Tibial nerve (tissue), 4 donors: ENCODE results near the gene RYR3. TPM values are rescaled to one million over a fixed set of nuclear protein-coding genes. Genes with fewer than 3 reads are reported as not detected.
A peak's percentile ranks its signal among the peaks of the same experiment; 100 is the strongest.

ENCODE experiments used
- DNase-seq, 2 donors: peaks; one replicate each; pipeline ENCODE4 v3.0.0-alpha.2; 2019; ENCODE audit warnings: low spot score in 2 of 2
- H3K27ac ChIP-seq, 4 donors: fragments of 200-600 bp; sonication (generic) in 3 of 4; one replicate each; pipeline ENCODE4 v1.5.1; 2017 to 2019; ENCODE audit warnings: mild to moderate bottlenecking in 1 of 4
- H3K27me3 ChIP-seq, 2 donors: fragments of 200-600 bp; sonication (generic) in 1 of 2; one replicate each; pipeline versions ENCODE4 v1.5.1 to v1.6.0; 2017 to 2019
- H3K36me3 ChIP-seq, 3 donors: fragments of 200-600 bp; sonication (generic); one replicate each; pipeline ENCODE4 v1.5.1; 2018 to 2019
- H3K4me1 ChIP-seq, 4 donors: fragments of 200-600 bp; sonication (generic) in 3 of 4; one replicate each; pipeline ENCODE4 v1.5.1; 2017 to 2019
- H3K4me3 ChIP-seq, 4 donors: fragments of 200-600 bp; sonication (generic) in 3 of 4; one replicate each; pipeline ENCODE4 v1.5.1; 2017 to 2019; ENCODE audit warnings: mild to moderate bottlenecking in 1 of 4, moderate library complexity in 1 of 4
- H3K9me3 ChIP-seq, 4 donors: fragments of 200-600 bp; sonication (generic) in 3 of 4; one replicate each; pipeline ENCODE4 v1.5.1; 2017 to 2019
- CTCF ChIP-seq, 5 experiments: fragments of 200-600 bp in 3 of 5; fragments of 450-650 bp in 2 of 5; sonication (generic) in 3 of 5; IDR thresholded peaks; one replicate each; pipeline ENCODE4 v1.5.1; 2016 to 2019; ENCODE audit warnings: antibody characterized with exemption in 5 of 5, mild to moderate bottlenecking in 3 of 5, moderate library complexity in 2 of 5
- EP300 ChIP-seq, 2 donors: sonication (generic); formaldehyde crosslinking; IDR thresholded peaks; one replicate each; pipeline ENCODE4 v1.6.1; 2017; ENCODE audit warnings: antibody characterized with exemption in 2 of 2, mild to moderate bottlenecking in 1 of 2
- POLR2A ChIP-seq, 2 donors: fragments of 450-650 bp; IDR thresholded peaks; one replicate each; pipeline ENCODE4 v1.6.1; 2017; ENCODE audit warnings: antibody characterized with exemption in 2 of 2, mild to moderate bottlenecking in 2 of 2, moderate library complexity in 2 of 2
- WGBS, 2 donors: methylation state at CpG; one replicate each; pipeline ENCODE4 v1.1.5; 2018; 5-methylcytosine and 5-hydroxymethylcytosine counted together
- total RNA-seq, 4 donors: library from RNA; depleted of rRNA; stranded (reverse); fragments of >200 nt; gene quantifications; one replicate each; pipeline ENCODE4 v1.1.0, GENCODE V29; 2016

RYR3 gene
- total RNA-seq, 4 donors from 2014 or later, result 1.2 to 7.0 (median 5.4) TPM

- no peak overlapping the region for H3K27ac ChIP-seq
- H3K4me3 ChIP-seq, result no peak overlapping the region
- no peak for DNase-seq
- 72 to 74% methylated on average over 8 of the region's 8 CpGs for WGBS, 2 donors
- H3K4me1 ChIP-seq, result no peaks in the 10 kb centered on the region
- TF ChIP-seq POLR2A (IDR thresholded peaks at IDR 0.05), result no peak
- no peak for TF ChIP-seq EP300 (IDR thresholded peaks at IDR 0.05)
- TF ChIP-seq CTCF (IDR thresholded peaks at IDR 0.05), result no peak
- no peaks in the 10 kb centered on the region for H3K36me3 ChIP-seq
- no peaks in the 10 kb centered on the region for H3K9me3 ChIP-seq
- H3K27me3 ChIP-seq, result no peaks in the 10 kb centered on the region
Measured at GRCh38 chr15:33518421-33518820, 207.7 kb downstream of the RYR3 start.

GRCh38 chr15:33524274-33524673 lies 213.5 kb downstream of the RYR3 start:
- H3K9me3 ChIP-seq, result no peaks in the 10 kb centered on the region
- no peaks in the 10 kb centered on the region for H3K4me1 ChIP-seq
- no peak overlapping the region for H3K4me3 ChIP-seq
- no peak overlapping the region for H3K27ac ChIP-seq
- TF ChIP-seq EP300 (IDR thresholded peaks at IDR 0.05) (no peak), POLR2A (IDR thresholded peaks at IDR 0.05) (no peak), CTCF (IDR thresholded peaks at IDR 0.05) (no peak)
- no peaks in the 10 kb centered on the region for H3K36me3 ChIP-seq
- DNase-seq, result no peak
- no peaks in the 10 kb centered on the region for H3K27me3 ChIP-seq
- 86 to 95% methylated on average over 3 of the region's 3 CpGs for WGBS, 2 donors

- Histone ChIP-seq H3K4me1 (no peaks in the 10 kb centered on the region), H3K9me3 (no peaks in the 10 kb centered on the region), H3K27ac (no peak overlapping the region), H3K27me3 (no peaks in the 10 kb centered on the region), H3K36me3 (no peaks in the 10 kb centered on the region), H3K4me3 (no peak overlapping the region)
- WGBS, 2 donors, result 75 to 78% methylated on average over 3 of the region's 3 CpGs
- DNase-seq, result no peak
- no peak for TF ChIP-seq CTCF (IDR thresholded peaks at IDR 0.05)
- no peak for TF ChIP-seq POLR2A (IDR thresholded peaks at IDR 0.05)
- TF ChIP-seq EP300 (IDR thresholded peaks at IDR 0.05), result no peak
Measured at GRCh38 chr15:33526532-33526931, 215.8 kb downstream of the RYR3 start.

GRCh38 chr15:33533197-33533596 lies 222.4 kb downstream of the RYR3 start:
- Histone ChIP-seq H3K36me3 (no peaks in the 10 kb centered on the region), H3K9me3 (no peaks in the 10 kb centered on the region), H3K4me1 (no peaks in the 10 kb centered on the region), H3K27me3 (no peaks in the 10 kb centered on the region), H3K4me3 (no peak overlapping the region), H3K27ac (no peak overlapping the region)
- WGBS, 2 donors, result 88 to 92% methylated on average over 4 of the region's 4 CpGs
- TF ChIP-seq CTCF (IDR thresholded peaks at IDR 0.05) (no peak), POLR2A (IDR thresholded peaks at IDR 0.05) (no peak), EP300 (IDR thresholded peaks at IDR 0.05) (no peak)
- DNase-seq, result no peak

GRCh38 chr15:33534642-33535041 lies 223.9 kb downstream of the RYR3 start:
- Histone ChIP-seq H3K27me3 (no peaks in the 10 kb centered on the region), H3K9me3 (no peaks in the 10 kb centered on the region), H3K27ac (peak overlapping the region in 1 of 4 donors; percentile 35), H3K4me3 (no peak overlapping the region), H3K4me1 (no peaks in the 10 kb centered on the region), H3K36me3 (no peaks in the 10 kb centered on the region)
- no peak for DNase-seq
- TF ChIP-seq EP300 (IDR thresholded peaks at IDR 0.05) (no peak), POLR2A (IDR thresholded peaks at IDR 0.05) (no peak), CTCF (IDR thresholded peaks at IDR 0.05) (no peak)
- WGBS, 2 donors, result 82 to 83% methylated on average over 4 of the region's 4 CpGs
